Measurements from ENCODE around the gene FAM13C.

DNA sequence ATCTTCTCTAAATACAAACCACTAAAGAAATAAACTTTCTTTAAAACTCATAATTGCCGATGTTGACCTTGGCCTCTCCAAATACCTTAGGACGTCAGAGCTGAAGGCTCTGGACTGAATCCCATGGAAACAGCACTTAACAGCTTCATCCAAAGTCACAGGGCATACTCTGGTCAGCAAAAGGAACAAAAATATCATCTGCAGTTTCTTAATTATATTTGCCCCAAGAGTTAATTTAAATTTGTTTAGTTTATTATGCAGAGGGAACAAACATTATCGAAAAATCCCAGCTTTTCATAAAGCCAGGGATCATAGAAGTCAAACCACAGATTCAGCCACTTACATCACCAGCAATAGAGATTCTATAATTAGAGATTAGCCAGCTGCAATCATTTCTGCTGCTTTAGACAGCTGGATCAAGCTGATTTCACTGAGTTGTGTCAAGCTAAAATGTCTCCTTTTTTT is 20.5 kb upstream of the FAM13C start:
- TF ChIP-seq EZH2 (optimal IDR thresholded peaks at IDR 0.05; ENCODE audit: low read depth, low read length) (no peak), EZH2phosphoT487 (IDR thresholded peaks at IDR 0.05; ENCODE audit: low read length) (no peak)
- TF ChIP-seq, protein P1, sequence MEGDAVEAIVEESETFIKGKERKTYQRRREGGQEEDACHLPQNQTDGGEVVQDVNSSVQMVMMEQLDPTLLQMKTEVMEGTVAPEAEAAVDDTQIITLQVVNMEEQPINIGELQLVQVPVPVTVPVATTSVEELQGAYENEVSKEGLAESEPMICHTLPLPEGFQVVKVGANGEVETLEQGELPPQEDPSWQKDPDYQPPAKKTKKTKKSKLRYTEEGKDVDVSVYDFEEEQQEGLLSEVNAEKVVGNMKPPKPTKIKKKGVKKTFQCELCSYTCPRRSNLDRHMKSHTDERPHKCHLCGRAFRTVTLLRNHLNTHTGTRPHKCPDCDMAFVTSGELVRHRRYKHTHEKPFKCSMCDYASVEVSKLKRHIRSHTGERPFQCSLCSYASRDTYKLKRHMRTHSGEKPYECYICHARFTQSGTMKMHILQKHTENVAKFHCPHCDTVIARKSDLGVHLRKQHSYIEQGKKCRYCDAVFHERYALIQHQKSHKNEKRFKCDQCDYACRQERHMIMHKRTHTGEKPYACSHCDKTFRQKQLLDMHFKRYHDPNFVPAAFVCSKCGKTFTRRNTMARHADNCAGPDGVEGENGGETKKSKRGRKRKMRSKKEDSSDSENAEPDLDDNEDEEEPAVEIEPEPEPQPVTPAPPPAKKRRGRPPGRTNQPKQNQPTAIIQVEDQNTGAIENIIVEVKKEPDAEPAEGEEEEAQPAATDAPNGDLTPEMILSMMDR (IDR thresholded peaks at IDR 0.05; ENCODE audit: low read length): no peak

Data from MM.1S (cell line).